HEK293 (cell line): ENCODE measurements around the gene HMGN4.

Experiments
- KLF7 ChIP-seq: fragments of 450-650 bp; formaldehyde crosslinking; IDR thresholded peaks from 2 replicates; pipeline ENCODE4 v1.5.1; 2016; ENCODE audit warnings: missing biosample characterization, missing genetic modification characterization, borderline replicate concordance
- PRDM6 ChIP-seq: fragments of 450-650 bp; formaldehyde crosslinking; IDR thresholded peaks from 2 replicates; pipeline ENCODE4 v1.5.1; 2017; ENCODE audit warnings: missing biosample characterization, missing genetic modification characterization
- SCRT2 ChIP-seq: fragments of 450-650 bp; formaldehyde crosslinking; IDR thresholded peaks from 2 replicates; pipeline ENCODE4 v1.5.1; 2016; ENCODE audit warnings: missing biosample characterization, missing genetic modification characterization
- TSHZ1 ChIP-seq: fragments of 450-650 bp; formaldehyde crosslinking; IDR thresholded peaks from 2 replicates; pipeline ENCODE4 v1.5.1; 2016; ENCODE audit warnings: missing biosample characterization, missing genetic modification characterization, borderline replicate concordance
- ZNF138 ChIP-seq: fragments of 450-650 bp; formaldehyde crosslinking; IDR thresholded peaks from 2 replicates; pipeline ENCODE4 v1.5.1; 2016; ENCODE audit warnings: missing biosample characterization, missing genetic modification characterization, borderline replicate concordance
- ZNF175 ChIP-seq: fragments of 450-650 bp; formaldehyde crosslinking; IDR thresholded peaks from 2 replicates; pipeline ENCODE4 v1.5.1; 2016; ENCODE audit warnings: missing biosample characterization, missing genetic modification characterization
- ZNF24 ChIP-seq: fragments of 450-650 bp; formaldehyde crosslinking; IDR thresholded peaks from 2 replicates; pipeline ENCODE4 v1.5.1; 2016; ENCODE audit warnings: missing biosample characterization, missing genetic modification characterization
- ZNF341 ChIP-seq: fragments of 450-650 bp; formaldehyde crosslinking; IDR thresholded peaks from 2 replicates; pipeline ENCODE4; 2016; ENCODE audit warnings: low read depth, missing biosample characterization, missing genetic modification characterization
- ZNF362 ChIP-seq: fragments of 450-650 bp; formaldehyde crosslinking; IDR thresholded peaks from 2 replicates; pipeline ENCODE4 v1.5.1; 2016; ENCODE audit warnings: missing biosample characterization, missing genetic modification characterization
- ZNF394 ChIP-seq: fragments of 450-650 bp; formaldehyde crosslinking; IDR thresholded peaks from 2 replicates; pipeline ENCODE4 v1.5.1; 2016; ENCODE audit warnings: missing biosample characterization, missing genetic modification characterization, mild to moderate bottlenecking, moderate library complexity, borderline replicate concordance
- ZNF501 ChIP-seq: fragments of 450-650 bp; formaldehyde crosslinking; IDR thresholded peaks from 2 replicates; pipeline ENCODE4 v1.5.1; 2016; ENCODE audit warnings: missing biosample characterization, missing genetic modification characterization
- ZNF510 ChIP-seq: fragments of 450-650 bp; formaldehyde crosslinking; IDR thresholded peaks from 2 replicates; pipeline ENCODE4 v1.5.1; 2018; ENCODE audit warnings: mild to moderate bottlenecking, missing genetic modification characterization, missing biosample characterization; ENCODE audit not compliant: insufficient replicate concordance
- ZNF521 ChIP-seq: fragments of 450-650 bp; formaldehyde crosslinking; IDR thresholded peaks from 2 replicates; pipeline ENCODE4 v1.5.1; 2017; ENCODE audit warnings: missing biosample characterization, mild to moderate bottlenecking, missing genetic modification characterization
- ZNF529 ChIP-seq: fragments of 450-650 bp; formaldehyde crosslinking; IDR thresholded peaks from 2 replicates; pipeline ENCODE4 v1.5.1; 2017; ENCODE audit warnings: missing genetic modification characterization, missing biosample characterization; ENCODE audit not compliant: insufficient replicate concordance
- ZNF544 ChIP-seq: fragments of 450-650 bp; formaldehyde crosslinking; IDR thresholded peaks from 2 replicates; pipeline ENCODE4 v1.5.0; 2017; ENCODE audit warnings: missing biosample characterization, missing genetic modification characterization
- ZNF571 ChIP-seq: fragments of 450-650 bp; formaldehyde crosslinking; IDR thresholded peaks from 2 replicates; pipeline ENCODE4 v1.5.0; 2017; ENCODE audit warnings: missing biosample characterization, missing genetic modification characterization
- ZSCAN16 ChIP-seq: fragments of 450-650 bp; formaldehyde crosslinking; IDR thresholded peaks from 2 replicates; pipeline ENCODE4 v1.5.1; 2016; ENCODE audit warnings: missing biosample characterization, missing genetic modification characterization
- ZSCAN18 ChIP-seq: fragments of 450-650 bp; formaldehyde crosslinking; IDR thresholded peaks from 2 replicates; pipeline ENCODE4 v1.5.1; 2016; ENCODE audit warnings: missing biosample characterization, missing genetic modification characterization
- TF ChIP-seq, protein P1 (sequence below): fragments of 450-650 bp; IDR thresholded peaks from 2 replicates; pipeline ENCODE4 v1.5.1; 2018; ENCODE audit warnings: missing biosample characterization, mild to moderate bottlenecking, missing genetic modification characterization
- TF ChIP-seq, protein P2 (sequence below): fragments of 450-650 bp; formaldehyde crosslinking; IDR thresholded peaks from 2 replicates; pipeline ENCODE4 v1.5.1; 2016; ENCODE audit warnings: missing biosample characterization, missing genetic modification characterization, borderline replicate concordance

HMGN4 gene

DNA sequence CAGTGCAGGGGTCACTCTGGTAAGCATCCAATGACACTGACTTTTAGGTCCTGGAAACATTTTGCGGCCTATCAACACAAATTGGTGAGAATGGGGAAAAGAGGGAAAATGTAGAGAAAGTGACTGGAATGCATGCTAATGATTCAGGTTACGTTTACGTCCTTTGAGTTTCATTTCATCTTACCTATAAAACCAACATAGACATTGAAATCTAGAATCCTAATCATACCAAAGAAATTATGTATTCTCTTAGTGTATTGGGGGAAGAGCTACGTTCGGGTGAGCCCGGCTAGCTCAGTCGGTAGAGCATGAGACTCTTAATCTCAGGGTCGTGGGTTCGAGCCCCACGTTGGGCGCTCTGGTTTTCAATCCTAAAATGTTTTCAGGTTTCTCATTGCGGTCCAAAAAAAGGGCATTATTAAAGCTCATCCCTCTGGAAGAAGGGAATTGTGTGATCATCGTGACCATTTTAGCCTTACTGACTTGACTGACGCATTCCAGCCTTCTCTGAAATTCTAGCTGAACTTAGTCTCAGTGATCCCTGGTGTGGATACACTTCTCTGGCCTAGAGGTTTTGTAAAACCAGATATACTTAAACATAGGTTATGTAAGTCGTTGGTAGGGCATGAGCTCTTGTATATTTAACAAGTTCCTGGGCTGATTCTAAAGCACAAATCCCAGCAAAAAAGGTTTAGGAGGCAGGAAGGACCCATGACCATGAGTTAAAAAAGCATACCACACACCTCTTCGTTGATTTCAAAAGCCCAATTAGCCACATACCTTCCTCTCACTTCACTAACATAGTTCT lies 18.3 kb downstream of the HMGN4 start (continued):
- 0 out of 2 replicates have a peak, but pooled peaks have one; percentile 54 for TF ChIP-seq TSHZ1 (tag by site-specific recombination)
- no peak for TF ChIP-seq SCRT2 (tag by site-specific recombination)
- TF ChIP-seq ZNF571 (tag by site-specific recombination): no peak
- TF ChIP-seq ZNF521 (tag by site-specific recombination): no peak
- no peak for TF ChIP-seq ZNF341
- TF ChIP-seq ZNF544 (tag by site-specific recombination): no peak
- TF ChIP-seq ZNF175 (tag by site-specific recombination): no peak
- TF ChIP-seq, protein P1, sequence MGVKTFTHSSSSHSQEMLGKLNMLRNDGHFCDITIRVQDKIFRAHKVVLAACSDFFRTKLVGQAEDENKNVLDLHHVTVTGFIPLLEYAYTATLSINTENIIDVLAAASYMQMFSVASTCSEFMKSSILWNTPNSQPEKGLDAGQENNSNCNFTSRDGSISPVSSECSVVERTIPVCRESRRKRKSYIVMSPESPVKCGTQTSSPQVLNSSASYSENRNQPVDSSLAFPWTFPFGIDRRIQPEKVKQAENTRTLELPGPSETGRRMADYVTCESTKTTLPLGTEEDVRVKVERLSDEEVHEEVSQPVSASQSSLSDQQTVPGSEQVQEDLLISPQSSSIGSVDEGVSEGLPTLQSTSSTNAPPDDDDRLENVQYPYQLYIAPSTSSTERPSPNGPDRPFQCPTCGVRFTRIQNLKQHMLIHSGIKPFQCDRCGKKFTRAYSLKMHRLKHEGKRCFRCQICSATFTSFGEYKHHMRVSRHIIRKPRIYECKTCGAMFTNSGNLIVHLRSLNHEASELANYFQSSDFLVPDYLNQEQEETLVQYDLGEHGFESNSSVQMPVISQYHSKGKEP: peak; percentile 76; the same call in 1 of the 2 replicates
- no peak for TF ChIP-seq ZNF138 (tag by site-specific recombination)
- no peak for TF ChIP-seq ZSCAN16 (tag by site-specific recombination)
- TF ChIP-seq PRDM6 (tag by site-specific recombination): peak; percentile 66
- TF ChIP-seq ZNF529 (tag by site-specific recombination): no peak
- peak; percentile 5 for TF ChIP-seq ZNF510 (tag by site-specific recombination)
- peak; percentile 84 for TF ChIP-seq ZNF362 (tag by site-specific recombination)
- no peak for TF ChIP-seq KLF7
- TF ChIP-seq ZNF394 (tag by site-specific recombination): peak; percentile 87
- no peak; the same call in 1 of the 2 replicates for TF ChIP-seq ZSCAN18
- TF ChIP-seq, protein P2, sequence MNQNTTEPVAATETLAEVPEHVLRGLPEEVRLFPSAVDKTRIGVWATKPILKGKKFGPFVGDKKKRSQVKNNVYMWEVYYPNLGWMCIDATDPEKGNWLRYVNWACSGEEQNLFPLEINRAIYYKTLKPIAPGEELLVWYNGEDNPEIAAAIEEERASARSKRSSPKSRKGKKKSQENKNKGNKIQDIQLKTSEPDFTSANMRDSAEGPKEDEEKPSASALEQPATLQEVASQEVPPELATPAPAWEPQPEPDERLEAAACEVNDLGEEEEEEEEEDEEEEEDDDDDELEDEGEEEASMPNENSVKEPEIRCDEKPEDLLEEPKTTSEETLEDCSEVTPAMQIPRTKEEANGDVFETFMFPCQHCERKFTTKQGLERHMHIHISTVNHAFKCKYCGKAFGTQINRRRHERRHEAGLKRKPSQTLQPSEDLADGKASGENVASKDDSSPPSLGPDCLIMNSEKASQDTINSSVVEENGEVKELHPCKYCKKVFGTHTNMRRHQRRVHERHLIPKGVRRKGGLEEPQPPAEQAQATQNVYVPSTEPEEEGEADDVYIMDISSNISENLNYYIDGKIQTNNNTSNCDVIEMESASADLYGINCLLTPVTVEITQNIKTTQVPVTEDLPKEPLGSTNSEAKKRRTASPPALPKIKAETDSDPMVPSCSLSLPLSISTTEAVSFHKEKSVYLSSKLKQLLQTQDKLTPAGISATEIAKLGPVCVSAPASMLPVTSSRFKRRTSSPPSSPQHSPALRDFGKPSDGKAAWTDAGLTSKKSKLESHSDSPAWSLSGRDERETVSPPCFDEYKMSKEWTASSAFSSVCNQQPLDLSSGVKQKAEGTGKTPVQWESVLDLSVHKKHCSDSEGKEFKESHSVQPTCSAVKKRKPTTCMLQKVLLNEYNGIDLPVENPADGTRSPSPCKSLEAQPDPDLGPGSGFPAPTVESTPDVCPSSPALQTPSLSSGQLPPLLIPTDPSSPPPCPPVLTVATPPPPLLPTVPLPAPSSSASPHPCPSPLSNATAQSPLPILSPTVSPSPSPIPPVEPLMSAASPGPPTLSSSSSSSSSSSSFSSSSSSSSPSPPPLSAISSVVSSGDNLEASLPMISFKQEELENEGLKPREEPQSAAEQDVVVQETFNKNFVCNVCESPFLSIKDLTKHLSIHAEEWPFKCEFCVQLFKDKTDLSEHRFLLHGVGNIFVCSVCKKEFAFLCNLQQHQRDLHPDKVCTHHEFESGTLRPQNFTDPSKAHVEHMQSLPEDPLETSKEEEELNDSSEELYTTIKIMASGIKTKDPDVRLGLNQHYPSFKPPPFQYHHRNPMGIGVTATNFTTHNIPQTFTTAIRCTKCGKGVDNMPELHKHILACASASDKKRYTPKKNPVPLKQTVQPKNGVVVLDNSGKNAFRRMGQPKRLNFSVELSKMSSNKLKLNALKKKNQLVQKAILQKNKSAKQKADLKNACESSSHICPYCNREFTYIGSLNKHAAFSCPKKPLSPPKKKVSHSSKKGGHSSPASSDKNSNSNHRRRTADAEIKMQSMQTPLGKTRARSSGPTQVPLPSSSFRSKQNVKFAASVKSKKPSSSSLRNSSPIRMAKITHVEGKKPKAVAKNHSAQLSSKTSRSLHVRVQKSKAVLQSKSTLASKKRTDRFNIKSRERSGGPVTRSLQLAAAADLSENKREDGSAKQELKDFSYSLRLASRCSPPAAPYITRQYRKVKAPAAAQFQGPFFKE (tag by site-specific recombination): no peak
- peak; percentile 89 for TF ChIP-seq ZNF501 (tag by site-specific recombination)
- TF ChIP-seq ZNF24 (tag by site-specific recombination): peak; percentile 91
